Breast epithelium (tissue), 4 donors: ENCODE measurements around the gene IQSEC3. TPM values are rescaled to one million over a fixed set of nuclear protein-coding genes. Genes with fewer than 3 reads are reported as not detected.

Experiments
- DNase-seq, 2 donors: peaks; one replicate each; pipeline ENCODE4 v3.0.0-alpha.2; 2019; ENCODE audit warnings: low spot score in 2 of 2
- H3K27ac ChIP-seq, 2 donors: fragments of 200-600 bp; sonication (generic) in 1 of 2; one replicate each; pipeline ENCODE4 v1.5.1; 2016 to 2019; ENCODE audit warnings: mild to moderate bottlenecking in 1 of 2
- H3K27me3 ChIP-seq, 2 donors: fragments of 200-600 bp; sonication (generic) in 1 of 2; one replicate each; pipeline versions ENCODE4 v1.5.1 to v1.6.0; 2017 to 2019; ENCODE audit warnings: control low read depth in 1 of 2, mild to moderate bottlenecking in 1 of 2
- H3K36me3 ChIP-seq: fragments of 200-600 bp; one replicate; pipeline ENCODE4 v1.5.1; 2019
- H3K4me1 ChIP-seq, 2 donors: fragments of 200-600 bp; sonication (generic); one replicate each; pipeline ENCODE4 v1.5.1; 2016 to 2019; ENCODE audit warnings: control low read depth in 1 of 2
- H3K4me3 ChIP-seq, 3 donors: fragments of 200-600 bp; sonication (generic); 1 replicate in 2 of 3; 2 replicates in 1 of 3; pipeline ENCODE4 v1.5.1; 2016 to 2019; ENCODE audit warnings: mild to moderate bottlenecking in 3 of 3, moderate library complexity in 2 of 3
- H3K9me3 ChIP-seq, 2 donors: fragments of 200-600 bp; sonication (generic) in 1 of 2; one replicate each; pipeline ENCODE4 v1.5.1; 2016 to 2019; ENCODE audit warnings: control low read depth in 1 of 2
- CTCF ChIP-seq, 3 donors: fragments of 450-650 bp; IDR thresholded peaks; one replicate each; pipeline ENCODE4 v1.5.1; 2016 to 2017; ENCODE audit warnings: antibody characterized with exemption in 3 of 3, mild to moderate bottlenecking in 3 of 3, moderate library complexity in 3 of 3
- POLR2A ChIP-seq: fragments of 450-650 bp; IDR thresholded peaks from one replicate; pipeline ENCODE4 v1.6.1; 2016; ENCODE audit warnings: antibody characterized with exemption, mild to moderate bottlenecking, moderate library complexity
- POLR2AphosphoS5 ChIP-seq, 3 donors: sonication (generic); formaldehyde crosslinking; IDR thresholded peaks; one replicate each; pipeline ENCODE4 v1.6.1; 2017; ENCODE audit warnings: antibody characterized with exemption in 3 of 3
- intact Hi-C: fragments of 100-400 bp; cut with DNase I; formaldehyde crosslinking; loops from one replicate; pipeline ENCODE4 v1.15.1; 2023; ENCODE audit warnings: low total_unique reads
- total RNA-seq, 3 donors: library from RNA; depleted of rRNA; stranded (reverse); fragments of >200 nt; gene quantifications; one replicate each; pipeline ENCODE4 v1.1.0, GENCODE V29; 2016

Gene IQSEC3
- total RNA-seq, 3 donors from 2014 or later, result 0.64 to 0.98 (median 0.73) TPM

GRCh38 chr12:225012-225411 is 158.4 kb downstream of the IQSEC3 start:
- no peaks in the 10 kb centered on the region for H3K27me3 ChIP-seq
- DNase-seq, result peak in 1 of 2 donors; percentile 33
- no peaks in the 10 kb centered on the region for H3K4me1 ChIP-seq
- H3K9me3 ChIP-seq, result no peaks in the 10 kb centered on the region
- H3K36me3 ChIP-seq, result no peaks in the 10 kb centered on the region
- H3K27ac ChIP-seq, result no peak overlapping the region
- H3K4me3 ChIP-seq, result no peak overlapping the region
- intact Hi-C loops, result no loop called here
- TF ChIP-seq CTCF (IDR thresholded peaks at IDR 0.05) (no peak), POLR2A (no peak), POLR2AphosphoS5 (IDR thresholded peaks at IDR 0.05) (no peak)

GRCh38 chr12:226401-226800 is 159.8 kb downstream of the IQSEC3 start:
- Histone ChIP-seq H3K36me3 (no peaks in the 10 kb centered on the region), H3K9me3 (no peaks in the 10 kb centered on the region), H3K4me1 (no peaks in the 10 kb centered on the region), H3K4me3 (no peak overlapping the region), H3K27me3 (no peaks in the 10 kb centered on the region), H3K27ac (no peak overlapping the region)
- intact Hi-C loops, result loop anchor here (2.0 kb wide), 1 partner anchor 66 kb away; no protein-coding TSS in a partner anchor
- TF ChIP-seq POLR2A, result no peak
- no peak for TF ChIP-seq CTCF (IDR thresholded peaks at IDR 0.05)
- no peak for TF ChIP-seq POLR2AphosphoS5 (IDR thresholded peaks at IDR 0.05)
- peak in 1 of 2 donors; percentile 28 for DNase-seq

GRCh38 chr12:227286-227915 is 160.8 kb downstream of the IQSEC3 start:
- no peaks in the 10 kb centered on the region for H3K27me3 ChIP-seq
- H3K9me3 ChIP-seq, result no peaks in the 10 kb centered on the region
- intact Hi-C loops, result loop anchor here (2.0 kb wide), 1 partner anchor 67 kb away; no protein-coding TSS in a partner anchor
- TF ChIP-seq POLR2A (no peak), POLR2AphosphoS5 (IDR thresholded peaks at IDR 0.05) (no peak), CTCF (IDR thresholded peaks at IDR 0.05) (no peak)
- H3K4me3 ChIP-seq, result no peak overlapping the region
- no peaks in the 10 kb centered on the region for H3K4me1 ChIP-seq
- no peaks in the 10 kb centered on the region for H3K36me3 ChIP-seq
- peak in 1 of 2 donors; percentile 47 for DNase-seq
- no peak overlapping the region for H3K27ac ChIP-seq

Other genes with a start within 250 kb of the IQSEC3 start
- gene SLC6A12, start 147.4 kb downstream of the IQSEC3 start, total RNA-seq, result 1 to 10 TPM in 2 of 3 donors, under 1 TPM in 1; 0.33 to 2.1 (median 1.3) TPM
- gene SLC6A13, start 196.1 kb downstream of the IQSEC3 start, total RNA-seq, result 1 to 10 TPM in 1 of 3 donors, not detected in 2; 1.3 TPM